Measurements from ENCODE around the gene VSNL1. TPM values are rescaled to one million over a fixed set of nuclear protein-coding genes. Genes with fewer than 3 reads are reported as not detected.

VSNL1 gene
- total and polyA plus RNA-seq, 2 donors (not counting 1 experiment from before 2014, with no cell fraction given), result not detected

DNA sequence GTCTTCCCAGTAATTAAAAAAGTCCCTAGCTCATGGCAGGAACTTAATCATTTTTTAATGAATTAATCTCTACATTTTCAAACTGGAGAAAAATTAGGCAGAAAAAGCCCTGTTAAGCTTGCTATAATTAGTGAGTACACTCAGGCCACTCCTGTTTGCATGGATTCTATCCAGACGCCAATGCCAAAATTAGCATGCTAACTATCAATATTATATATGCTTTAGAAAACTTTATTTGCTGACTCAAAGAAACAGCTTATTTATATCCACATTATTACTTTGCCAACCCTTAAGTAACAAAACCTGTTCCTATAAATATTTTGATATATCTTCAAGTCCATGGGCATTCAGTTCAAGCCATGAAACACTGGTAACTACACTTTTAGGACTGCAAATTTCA, 122.2 kb downstream of the VSNL1 start:
- no peak for DNase-seq
- Histone ChIP-seq H3K27ac (ENCODE audit: low read length in 2 of 2) (no peak overlapping the region), H3K27me3 (replicated peaks in 1 of 4; ENCODE audit: control extremely low read depth in 1 of 4, control insufficient read depth in 3 of 4, insufficient read depth in 4 of 4, low read length in 3 of 4) (no peaks in the 10 kb centered on the region), H3K4me2 (replicated peaks; ENCODE audit: low read depth, low read length, poor library complexity, severe bottlenecking) (no peak overlapping the region), H3K9ac (ENCODE audit: low read length) (no peak overlapping the region), H3K9me3 (ENCODE audit: control extremely low read depth in 1 of 3, control insufficient read depth in 2 of 3, insufficient read depth in 1 of 3, low read length in 2 of 3) (no peaks in the 10 kb centered on the region), H3K4me3 (ENCODE audit: control extremely low read depth in 1 of 5, extremely low read depth in 1 of 5, insufficient read depth in 1 of 5, low read depth in 2 of 5, low read length in 4 of 5) (no peak overlapping the region), H3K79me2 (ENCODE audit: control insufficient read depth, insufficient read depth, low read length) (no peaks in the 10 kb centered on the region), H4K20me1 (ENCODE audit: control insufficient read depth, insufficient read depth, low read length, poor library complexity, severe bottlenecking) (no peaks in the 10 kb centered on the region), H3K36me3 (replicated peaks in 1 of 2; ENCODE audit: control extremely low read depth in 1 of 2, control insufficient read depth in 1 of 2, extremely low read depth in 1 of 2, insufficient read depth in 2 of 2, low read length in 1 of 2) (peaks cover 8 to 59% of the 10 kb centered on the region in 2 experiments), H3K4me1 (ENCODE audit: control insufficient read depth in 2 of 2, insufficient read depth in 2 of 2, low read length in 2 of 2) (no peaks in the 10 kb centered on the region), H2AFZ (ENCODE audit: insufficient read depth, low read depth, low read length, poor library complexity, severe bottlenecking) (no peak overlapping the region)
- Mint-ChIP-seq H3K4me3 (no peak overlapping the region), H3K9me3 (ENCODE audit: insufficient read depth) (no peaks in the 10 kb centered on the region), H3K27me3 (no peaks in the 10 kb centered on the region), H3K4me1 (no peaks in the 10 kb centered on the region), H3K27ac (no peak overlapping the region)
- no peak for TF ChIP-seq EZH2 (IDR thresholded peaks at IDR 0.05; ENCODE audit: borderline replicate concordance, insufficient read depth, low read depth, low read length, poor library complexity, severe bottlenecking)
- TF ChIP-seq, protein P1, sequence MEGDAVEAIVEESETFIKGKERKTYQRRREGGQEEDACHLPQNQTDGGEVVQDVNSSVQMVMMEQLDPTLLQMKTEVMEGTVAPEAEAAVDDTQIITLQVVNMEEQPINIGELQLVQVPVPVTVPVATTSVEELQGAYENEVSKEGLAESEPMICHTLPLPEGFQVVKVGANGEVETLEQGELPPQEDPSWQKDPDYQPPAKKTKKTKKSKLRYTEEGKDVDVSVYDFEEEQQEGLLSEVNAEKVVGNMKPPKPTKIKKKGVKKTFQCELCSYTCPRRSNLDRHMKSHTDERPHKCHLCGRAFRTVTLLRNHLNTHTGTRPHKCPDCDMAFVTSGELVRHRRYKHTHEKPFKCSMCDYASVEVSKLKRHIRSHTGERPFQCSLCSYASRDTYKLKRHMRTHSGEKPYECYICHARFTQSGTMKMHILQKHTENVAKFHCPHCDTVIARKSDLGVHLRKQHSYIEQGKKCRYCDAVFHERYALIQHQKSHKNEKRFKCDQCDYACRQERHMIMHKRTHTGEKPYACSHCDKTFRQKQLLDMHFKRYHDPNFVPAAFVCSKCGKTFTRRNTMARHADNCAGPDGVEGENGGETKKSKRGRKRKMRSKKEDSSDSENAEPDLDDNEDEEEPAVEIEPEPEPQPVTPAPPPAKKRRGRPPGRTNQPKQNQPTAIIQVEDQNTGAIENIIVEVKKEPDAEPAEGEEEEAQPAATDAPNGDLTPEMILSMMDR (IDR thresholded peaks at IDR 0.05), result no peak
- ATAC-seq (ENCODE audit: low read depth), result no peak
- POLR2A ChIA-PET, result no interaction called here
- intact Hi-C loops (cut with micrococcal nuclease), result no loop called here
- CTCF ChIA-PET, result interaction anchor here (3.7 kb wide), 1 partner anchor 8 kb away, joined by 34 read pairs; no protein-coding TSS in a partner anchor
- no CpG with 5 or more reads among the region's 1 CpG for WGBS (ENCODE audit: insufficient coverage)

DNA sequence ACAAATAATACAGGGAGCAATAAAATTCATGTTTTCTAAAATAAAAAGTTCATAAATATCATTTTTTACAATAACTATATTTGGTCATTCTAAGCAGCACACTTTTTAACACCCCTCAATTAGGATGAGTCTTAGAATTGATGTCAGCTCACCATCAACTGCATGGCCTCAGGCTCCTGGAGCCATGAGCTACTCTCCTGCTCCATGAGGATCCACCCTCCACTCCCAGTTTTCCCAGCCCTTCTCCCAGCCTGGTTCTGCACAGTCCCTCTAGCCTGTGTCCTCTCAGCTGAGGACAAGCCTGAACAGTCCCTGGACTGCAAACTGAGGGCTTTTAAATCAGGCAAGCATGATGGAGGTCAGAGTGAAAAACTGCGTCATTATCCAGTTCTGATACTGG, 124.0 kb downstream of the VSNL1 start:
- Mint-ChIP-seq H3K27ac (no peak overlapping the region), H3K4me3 (no peak overlapping the region), H3K27me3 (no peaks in the 10 kb centered on the region), H3K9me3 (ENCODE audit: insufficient read depth) (no peaks in the 10 kb centered on the region), H3K4me1 (no peaks in the 10 kb centered on the region)
- Histone ChIP-seq H3K27ac (ENCODE audit: low read length in 2 of 2) (no peak overlapping the region), H4K20me1 (ENCODE audit: control insufficient read depth, insufficient read depth, low read length, poor library complexity, severe bottlenecking) (no peaks in the 10 kb centered on the region), H3K4me3 (ENCODE audit: control extremely low read depth in 1 of 5, extremely low read depth in 1 of 5, insufficient read depth in 1 of 5, low read depth in 2 of 5, low read length in 4 of 5) (no peak overlapping the region), H3K9me3 (ENCODE audit: control extremely low read depth in 1 of 3, control insufficient read depth in 2 of 3, insufficient read depth in 1 of 3, low read length in 2 of 3) (no peaks in the 10 kb centered on the region), H3K4me1 (ENCODE audit: control insufficient read depth in 2 of 2, insufficient read depth in 2 of 2, low read length in 2 of 2) (no peaks in the 10 kb centered on the region), H3K27me3 (replicated peaks in 1 of 4; ENCODE audit: control extremely low read depth in 1 of 4, control insufficient read depth in 3 of 4, insufficient read depth in 4 of 4, low read length in 3 of 4) (no peaks in the 10 kb centered on the region), H3K36me3 (replicated peaks in 1 of 2; ENCODE audit: control extremely low read depth in 1 of 2, control insufficient read depth in 1 of 2, extremely low read depth in 1 of 2, insufficient read depth in 2 of 2, low read length in 1 of 2) (peaks cover 11 to 76% of the 10 kb centered on the region in 2 experiments), H3K79me2 (ENCODE audit: control insufficient read depth, insufficient read depth, low read length) (no peaks in the 10 kb centered on the region), H2AFZ (ENCODE audit: insufficient read depth, low read depth, low read length, poor library complexity, severe bottlenecking) (no peak overlapping the region), H3K4me2 (replicated peaks; ENCODE audit: low read depth, low read length, poor library complexity, severe bottlenecking) (no peak overlapping the region), H3K9ac (ENCODE audit: low read length) (no peak overlapping the region)
- ChIA-PET POLR2A (no interaction called here), CTCF (no interaction called here)
- intact Hi-C loops (cut with micrococcal nuclease), result no loop called here
- TF ChIP-seq, protein P1 (IDR thresholded peaks at IDR 0.05), result no peak
- no peak for TF ChIP-seq EZH2 (IDR thresholded peaks at IDR 0.05; ENCODE audit: borderline replicate concordance, insufficient read depth, low read depth, low read length, poor library complexity, severe bottlenecking)
- ATAC-seq (ENCODE audit: low read depth) (no peak), DNase-seq (no peak)
- no CpG with 5 or more reads among the region's 1 CpG for WGBS (ENCODE audit: insufficient coverage)

All from B cell (primary cell).